ENCODE measurements around the gene TALDO1. TPM values are rescaled to one million over a fixed set of nuclear protein-coding genes. Genes with fewer than 3 reads are reported as not detected.
A peak's percentile ranks its signal among the peaks of the same experiment; 100 is the strongest.

TALDO1 gene
- total RNA-seq, 1 experiment from 2014 or later: 268 TPM

- no peak overlapping the region for H2AFZ ChIP-seq (ENCODE audit: low read length)
- no peak overlapping the region for H4K91ac ChIP-seq (ENCODE audit: insufficient read length, low read depth, low read length)
- H3K18ac ChIP-seq (ENCODE audit: insufficient read length, low read depth, low read length): no peak overlapping the region
- TF ChIP-seq, protein P1, sequence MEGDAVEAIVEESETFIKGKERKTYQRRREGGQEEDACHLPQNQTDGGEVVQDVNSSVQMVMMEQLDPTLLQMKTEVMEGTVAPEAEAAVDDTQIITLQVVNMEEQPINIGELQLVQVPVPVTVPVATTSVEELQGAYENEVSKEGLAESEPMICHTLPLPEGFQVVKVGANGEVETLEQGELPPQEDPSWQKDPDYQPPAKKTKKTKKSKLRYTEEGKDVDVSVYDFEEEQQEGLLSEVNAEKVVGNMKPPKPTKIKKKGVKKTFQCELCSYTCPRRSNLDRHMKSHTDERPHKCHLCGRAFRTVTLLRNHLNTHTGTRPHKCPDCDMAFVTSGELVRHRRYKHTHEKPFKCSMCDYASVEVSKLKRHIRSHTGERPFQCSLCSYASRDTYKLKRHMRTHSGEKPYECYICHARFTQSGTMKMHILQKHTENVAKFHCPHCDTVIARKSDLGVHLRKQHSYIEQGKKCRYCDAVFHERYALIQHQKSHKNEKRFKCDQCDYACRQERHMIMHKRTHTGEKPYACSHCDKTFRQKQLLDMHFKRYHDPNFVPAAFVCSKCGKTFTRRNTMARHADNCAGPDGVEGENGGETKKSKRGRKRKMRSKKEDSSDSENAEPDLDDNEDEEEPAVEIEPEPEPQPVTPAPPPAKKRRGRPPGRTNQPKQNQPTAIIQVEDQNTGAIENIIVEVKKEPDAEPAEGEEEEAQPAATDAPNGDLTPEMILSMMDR (conservative IDR thresholded peaks at IDR 0.05): no peak
- H3K23me2 ChIP-seq (ENCODE audit: insufficient read length, low read depth, low read length, poor library complexity, severe bottlenecking): no peaks in the 10 kb centered on the region
- no peak overlapping the region for H4K8ac ChIP-seq (replicated peaks; ENCODE audit: insufficient read length, low read depth, low read length)
- no peak overlapping the region for H3K4me2 ChIP-seq (ENCODE audit: insufficient read depth, insufficient read length, low read length)
- H2BK12ac ChIP-seq (ENCODE audit: insufficient read length, low read depth, low read length): no peak overlapping the region
- H3K36me3 Mint-ChIP-seq (ENCODE audit: insufficient read depth in 1 of 3, low read depth in 3 of 3): peaks cover 5 to 18% (median 9%) of the 10 kb centered on the region in 3 experiments; a peak in 5 of 7 replicates
- no peak overlapping the region for H3K23ac ChIP-seq (ENCODE audit: insufficient read length, low read depth, low read length)
- no peaks in the 10 kb centered on the region for H3K79me1 ChIP-seq (ENCODE audit: insufficient read depth, low read depth, low read length, poor library complexity, severe bottlenecking)
- no peak overlapping the region for H3K14ac ChIP-seq (ENCODE audit: insufficient read depth, low read length)
- no peak overlapping the region for H2BK20ac ChIP-seq (ENCODE audit: low read depth, low read length, poor library complexity, severe bottlenecking)
- no peak for DNase-seq
- no peaks in the 10 kb centered on the region for H3K79me2 ChIP-seq (ENCODE audit: insufficient read depth, low read length)
- no peaks in the 10 kb centered on the region for H4K20me1 ChIP-seq (ENCODE audit: control insufficient read depth, insufficient read depth, insufficient read length)
- H3K27me3 ChIP-seq (ENCODE audit: insufficient read depth, low read length): no peaks in the 10 kb centered on the region
- H3T11ph ChIP-seq (ENCODE audit: low read length): no peak overlapping the region
- no peak overlapping the region for H3K56ac ChIP-seq (ENCODE audit: insufficient read length, low read depth, low read length)
- WGBS (ENCODE audit: extremely low coverage, insufficient read length, low lambda C conversion rate): no CpG with 5 or more reads among the region's 34 CpGs
- H2BK5ac ChIP-seq (ENCODE audit: insufficient read length, low read length): no peak overlapping the region
- no peak overlapping the region for H3K27ac ChIP-seq (ENCODE audit: insufficient read length, low read depth, low read length)
- H3K4me1 ChIP-seq (ENCODE audit: insufficient read depth, low read length): no peaks in the 10 kb centered on the region
- H2BK120ac ChIP-seq (ENCODE audit: low read depth, low read length, poor library complexity, severe bottlenecking): no peak overlapping the region
- peaks cover under 1 to 13% of the 10 kb centered on the region in 2 experiments; a peak in 3 of 4 replicates for H3K4me1 Mint-ChIP-seq
- H3K9me3 ChIP-seq (ENCODE audit: control insufficient read depth, low read depth, low read length): no peaks in the 10 kb centered on the region
- peaks cover 9 to 12% of the 10 kb centered on the region in 2 experiments for H3K9me3 Mint-ChIP-seq
- no peak overlapping the region for H3K9ac ChIP-seq (ENCODE audit: extremely low read depth, insufficient read length, low read length)
- peak overlapping the region in 1 of 2 experiments; percentile 66; a peak in 3 of 5 replicates for H3K4me3 Mint-ChIP-seq
- H4K5ac ChIP-seq (ENCODE audit: insufficient read length, low read depth, low read length): no peak overlapping the region
- no peak overlapping the region for H2AK5ac ChIP-seq (ENCODE audit: insufficient read length, low read length)
- H3K27ac Mint-ChIP-seq: no peak overlapping the region
- no peak overlapping the region for H2BK15ac ChIP-seq (ENCODE audit: low read depth, low read length)
- no peaks in the 10 kb centered on the region for H3K27me3 Mint-ChIP-seq (ENCODE audit: low read depth)
- no peak overlapping the region for H3K4ac ChIP-seq (ENCODE audit: low read depth, low read length)
Observed at GRCh38 chr11:719214-720016, 27.8 kb upstream of the TALDO1 start.

Measured in H9 (cell line).